HEK293 (cell line): ENCODE measurements around the gene AKAP1.
A peak's percentile ranks its signal among the peaks of the same experiment; 100 is the strongest.

Experiments used
- CTCF ChIA-PET: fragments of 350-600 bp; formaldehyde crosslinking; extraction: SDS; loops from one replicate; lab custom pipeline; 2021; ENCODE audit warnings: antibody characterized with exemption; lab: Yijun Ruan, JAX
- POLR2A ChIA-PET: fragments of 300-600 bp; formaldehyde crosslinking; extraction: SDS; loops from one replicate; lab custom pipeline; 2020; ENCODE audit warnings: antibody characterized with exemption, inconsistent platforms; lab: Yijun Ruan, JAX
- H3K27ac ChIP-seq: fragments of 200-500 bp; sonication (Bioruptor generic); 2 replicates; pipeline ENCODE4 v1.5.1; 2014; ENCODE audit warnings: low read depth, low read length, control low read depth, inconsistent platforms; ENCODE audit errors: extremely low read depth
- H3K36me3 ChIP-seq, 2 experiments: fragments of 200-500 bp in 1 of 2; sonication (Bioruptor generic) in 1 of 2; 1 replicate in 1 of 2; 2 replicates in 1 of 2; pipeline ENCODE4 v1.5.1; 2014 to 2017; ENCODE audit warnings: inconsistent platforms in 2 of 2, low read length in 2 of 2; ENCODE audit not compliant: control insufficient read depth in 2 of 2, insufficient read depth in 1 of 2
- H3K4me1 ChIP-seq: fragments of 200-500 bp; sonication (Bioruptor generic); 2 replicates; pipeline ENCODE4 v1.5.1; 2014; ENCODE audit warnings: mild to moderate bottlenecking, low read length, inconsistent platforms; ENCODE audit not compliant: control insufficient read depth, insufficient read depth
- H3K4me3 ChIP-seq: 2 replicates; pipeline ENCODE4 v1.5.1; 2011; ENCODE audit warnings: low read depth, mild to moderate bottlenecking, control low read depth, low read length, moderate library complexity
- H3K9me3 ChIP-seq: fragments of 200-500 bp; sonication (Bioruptor generic); 2 replicates; pipeline ENCODE4 v1.5.1; 2014; ENCODE audit warnings: low read depth, low read length, inconsistent platforms; ENCODE audit not compliant: control insufficient read depth, insufficient read depth
- GLIS2 ChIP-seq: fragments of 450-650 bp; formaldehyde crosslinking; IDR thresholded peaks from 2 replicates; pipeline ENCODE4 v1.5.1; 2016; ENCODE audit warnings: missing biosample characterization, missing genetic modification characterization
- HIC1 ChIP-seq: fragments of 450-650 bp; formaldehyde crosslinking; IDR thresholded peaks from 2 replicates; pipeline ENCODE4 v1.5.1; 2016; ENCODE audit warnings: missing biosample characterization, missing genetic modification characterization
- SCRT1 ChIP-seq: fragments of 450-650 bp; formaldehyde crosslinking; IDR thresholded peaks from 2 replicates; pipeline ENCODE4 v1.5.1; 2016; ENCODE audit warnings: missing biosample characterization, missing genetic modification characterization, borderline replicate concordance
- ZBTB17 ChIP-seq: fragments of 450-650 bp; formaldehyde crosslinking; IDR thresholded peaks from 2 replicates; pipeline ENCODE4 v1.5.1; 2016; ENCODE audit warnings: missing biosample characterization, missing genetic modification characterization
- ZBTB49 ChIP-seq: fragments of 450-650 bp; formaldehyde crosslinking; IDR thresholded peaks from 2 replicates; pipeline ENCODE4 v1.5.1; 2016; ENCODE audit warnings: missing biosample characterization, missing genetic modification characterization, low read depth
- ZBTB7A ChIP-seq: fragments of 450-650 bp; formaldehyde crosslinking; IDR thresholded peaks from 2 replicates; pipeline ENCODE4 v1.5.1; 2016; ENCODE audit warnings: low read depth, missing biosample characterization, missing genetic modification characterization
- ZFP41 ChIP-seq: fragments of 450-650 bp; formaldehyde crosslinking; IDR thresholded peaks from 2 replicates; pipeline ENCODE4 v1.5.1; 2016; ENCODE audit warnings: missing biosample characterization, missing genetic modification characterization, borderline replicate concordance
- ZIC2 ChIP-seq: fragments of 450-650 bp; formaldehyde crosslinking; IDR thresholded peaks from 2 replicates; pipeline ENCODE4 v1.5.1; 2016; ENCODE audit warnings: missing biosample characterization, missing genetic modification characterization
- ZNF114 ChIP-seq: fragments of 450-650 bp; formaldehyde crosslinking; IDR thresholded peaks from 2 replicates; pipeline ENCODE4 v1.5.0; 2017; ENCODE audit warnings: missing biosample characterization, missing genetic modification characterization
- ZNF121 ChIP-seq: fragments of 450-650 bp; formaldehyde crosslinking; IDR thresholded peaks from 2 replicates; pipeline ENCODE4 v1.5.1; 2016; ENCODE audit warnings: missing biosample characterization, missing genetic modification characterization
- ZNF16 ChIP-seq: fragments of 450-650 bp; formaldehyde crosslinking; IDR thresholded peaks from 2 replicates; pipeline ENCODE4 v1.5.1; 2016; ENCODE audit warnings: low read depth, missing biosample characterization, missing genetic modification characterization
- ZNF174 ChIP-seq: fragments of 450-650 bp; formaldehyde crosslinking; IDR thresholded peaks from 2 replicates; pipeline ENCODE4 v1.5.0; 2017; ENCODE audit warnings: missing biosample characterization, mild to moderate bottlenecking, missing genetic modification characterization
- ZNF24 ChIP-seq: fragments of 450-650 bp; formaldehyde crosslinking; IDR thresholded peaks from 2 replicates; pipeline ENCODE4 v1.5.1; 2016; ENCODE audit warnings: missing biosample characterization, missing genetic modification characterization
- ZNF362 ChIP-seq: fragments of 450-650 bp; formaldehyde crosslinking; IDR thresholded peaks from 2 replicates; pipeline ENCODE4 v1.5.1; 2016; ENCODE audit warnings: missing biosample characterization, missing genetic modification characterization
- ZNF426 ChIP-seq: fragments of 450-650 bp; formaldehyde crosslinking; IDR thresholded peaks from 2 replicates; pipeline ENCODE4 v1.5.1; 2017; ENCODE audit warnings: missing biosample characterization, missing genetic modification characterization, mild to moderate bottlenecking, inconsistent platforms, moderate library complexity
- ZNF555 ChIP-seq: fragments of 450-650 bp; formaldehyde crosslinking; conservative IDR thresholded peaks from 2 replicates; pipeline ENCODE4 v1.5.1; 2017; ENCODE audit warnings: missing biosample characterization, mild to moderate bottlenecking, missing genetic modification characterization, inconsistent platforms
- ZNF561 ChIP-seq: fragments of 450-650 bp; IDR thresholded peaks from 2 replicates; pipeline ENCODE4 v1.5.1; 2018; ENCODE audit warnings: missing biosample characterization, missing genetic modification characterization, borderline replicate concordance
- ZNF600 ChIP-seq: fragments of 450-650 bp; formaldehyde crosslinking; IDR thresholded peaks from 2 replicates; pipeline ENCODE4 v1.5.1; 2016; ENCODE audit warnings: missing biosample characterization, missing genetic modification characterization
- ZNF660 ChIP-seq: fragments of 450-650 bp; IDR thresholded peaks from 2 replicates; pipeline ENCODE4 v1.5.1; 2018; ENCODE audit warnings: missing biosample characterization, mild to moderate bottlenecking, missing genetic modification characterization
- ZSCAN30 ChIP-seq: fragments of 450-650 bp; IDR thresholded peaks from 2 replicates; pipeline ENCODE4 v1.5.1; 2018; ENCODE audit warnings: missing biosample characterization, mild to moderate bottlenecking, missing genetic modification characterization, moderate library complexity

AKAP1 gene

GRCh38 chr17:57136355-57136754 is 51.3 kb downstream of the AKAP1 start:
- POLR2A ChIA-PET: no interaction called here

GRCh38 chr17:57138030-57138911 is 53.2 kb downstream of the AKAP1 start:
- Histone ChIP-seq H3K4me3 (no peak overlapping the region), H3K27ac (no peak overlapping the region), H3K4me1 (no peaks in the 10 kb centered on the region; the same call in 1 of the 2 replicates), H3K36me3 (no peaks in the 10 kb centered on the region), H3K9me3 (no peaks in the 10 kb centered on the region)
- ChIA-PET POLR2A (interaction anchor here (0.6 kb wide), 1 partner anchor 595 kb away, joined by 3 read pairs; no protein-coding TSS in a partner anchor), CTCF (interaction anchor here (0.8 to 1.7 kb wide), 3 partner anchors 105 to 863 kb away, joined by 3 to 5 read pairs (median 3); no protein-coding TSS in a partner anchor)
- TF ChIP-seq ZIC2 (tag by site-specific recombination): peak; percentile 26
- no peak for TF ChIP-seq ZNF174 (tag by site-specific recombination)

More at GRCh38 chr17:57136355-57136754, 51.3 kb downstream of the AKAP1 start:
- no peaks in the 10 kb centered on the region for H3K9me3 ChIP-seq
- no peak overlapping the region for H3K27ac ChIP-seq
- CTCF ChIA-PET: interaction anchor here (0.7 to 0.8 kb wide), 2 partner anchors 536 to 611 kb away, joined by 3 read pairs; no protein-coding TSS in a partner anchor
- H3K36me3 ChIP-seq: no peaks in the 10 kb centered on the region
- H3K4me3 ChIP-seq: no peak overlapping the region
- H3K4me1 ChIP-seq: no peaks in the 10 kb centered on the region; the same call in 1 of the 2 replicates
- TF ChIP-seq ZNF600 (tag by site-specific recombination) (0 out of 2 replicates have a peak, but pooled peaks have one; percentile 47), HIC1 (tag by site-specific recombination) (no peak)

- no peak overlapping the region for H3K27ac ChIP-seq
- ChIA-PET POLR2A (interaction anchor here (0.6 kb wide), 1 partner anchor 596 kb away, joined by 3 read pairs; no protein-coding TSS in a partner anchor), CTCF (interaction anchor here (1.0 to 1.7 kb wide), 2 partner anchors 104 to 694 kb away, joined by 3 to 5 read pairs; no protein-coding TSS in a partner anchor)
- H3K4me3 ChIP-seq: no peak overlapping the region
- no peaks in the 10 kb centered on the region for H3K36me3 ChIP-seq
- TF ChIP-seq SCRT1 (tag by site-specific recombination) (no peak), ZFP41 (no peak), ZBTB17 (tag by site-specific recombination) (0 out of 2 replicates have a peak, but pooled peaks have one; percentile 15), ZBTB49 (tag by site-specific recombination) (no peak)
- no peaks in the 10 kb centered on the region for H3K9me3 ChIP-seq
- H3K4me1 ChIP-seq: no peaks in the 10 kb centered on the region
Measured at GRCh38 chr17:57138956-57139576, 54.0 kb downstream of the AKAP1 start.

- no peaks in the 10 kb centered on the region for H3K4me1 ChIP-seq
- H3K9me3 ChIP-seq: no peaks in the 10 kb centered on the region
- no peak overlapping the region for H3K27ac ChIP-seq
- no peaks in the 10 kb centered on the region for H3K36me3 ChIP-seq
- CTCF ChIA-PET: interaction anchor here (1.1 to 1.4 kb wide), 2 partner anchors 532 to 607 kb away, joined by 3 read pairs; no protein-coding TSS in a partner anchor
- no peak overlapping the region for H3K4me3 ChIP-seq
- POLR2A ChIA-PET: interaction anchor here (0.7 kb wide), 1 partner anchor 311 kb away, joined by 5 read pairs; no protein-coding TSS in a partner anchor
- TF ChIP-seq ZNF114 (tag by site-specific recombination): no peak
- TF ChIP-seq ZNF555 (tag by site-specific recombination): no peak
- TF ChIP-seq ZNF561 (tag by site-specific recombination): no peak
- TF ChIP-seq ZNF660 (tag by site-specific recombination): no peak
- no peak for TF ChIP-seq ZNF16 (tag by site-specific recombination)
- no peak for TF ChIP-seq ZNF121 (tag by site-specific recombination)
- no peak for TF ChIP-seq ZSCAN30
- TF ChIP-seq GLIS2 (tag by site-specific recombination): no peak
- no peak for TF ChIP-seq ZNF362
- TF ChIP-seq ZNF24: no peak
- no peak for TF ChIP-seq ZNF426 (tag by site-specific recombination)
- no peak for TF ChIP-seq ZBTB7A (tag by site-specific recombination)
Measured at GRCh38 chr17:57140316-57140715, 55.3 kb downstream of the AKAP1 start.
